ENCODE measurements around the gene PFKL. TPM values are rescaled to one million over a fixed set of nuclear protein-coding genes. Genes with fewer than 3 reads are reported as not detected.

The PFKL gene
- total RNA-seq, 4 donors from 2014 or later, result 92.8 to 121 (median 117) TPM

DNA sequence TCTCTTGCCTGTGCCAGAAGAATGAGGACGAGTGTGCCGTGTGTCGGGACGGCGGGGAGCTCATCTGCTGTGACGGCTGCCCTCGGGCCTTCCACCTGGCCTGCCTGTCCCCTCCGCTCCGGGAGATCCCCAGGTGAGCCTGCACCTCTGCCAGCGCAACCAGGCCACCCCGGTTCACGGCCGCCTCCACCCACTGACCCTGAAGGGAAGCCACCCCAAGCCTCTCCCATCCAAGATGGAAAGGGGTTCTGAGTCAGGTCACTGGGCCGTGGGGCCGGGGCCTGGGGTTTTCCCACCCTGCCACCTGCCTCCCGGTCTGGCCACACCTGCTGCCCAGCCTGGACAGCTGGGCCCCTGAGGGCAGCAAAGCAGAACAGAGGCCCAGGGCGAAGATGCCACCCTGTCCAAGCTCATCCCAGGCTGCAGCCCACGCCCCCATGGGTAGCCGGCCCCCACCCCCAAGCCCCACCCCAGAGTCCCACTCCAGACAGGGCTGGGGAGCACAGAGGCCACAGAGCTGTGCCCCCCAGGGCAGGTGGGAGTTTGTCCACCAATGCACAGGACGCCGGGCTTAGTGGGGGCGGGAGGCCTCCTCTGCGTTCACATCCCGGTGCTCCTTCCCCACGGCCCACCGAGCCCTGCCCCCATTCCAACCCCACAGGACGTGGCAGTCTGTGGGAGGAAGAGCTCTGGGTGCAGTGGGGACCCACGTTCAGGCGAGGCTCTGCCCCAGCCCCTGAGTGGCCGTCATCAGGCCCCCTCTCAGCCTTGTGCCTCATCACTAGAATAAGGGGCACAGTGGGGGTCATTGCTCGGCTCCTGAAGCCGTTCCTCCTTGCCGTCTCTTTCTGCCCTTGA is 8.5 kb upstream of the PFKL start:
- peaks cover 14% of the 10 kb centered on the region for H3K4me1 ChIP-seq
- DNase-seq (ENCODE audit: low spot score in 2 of 2), result no peak
- no peaks in the 10 kb centered on the region for H3K36me3 ChIP-seq
- H3K27me3 ChIP-seq, result peaks cover 23% of the 10 kb centered on the region
- H3K9me3 ChIP-seq, result no peaks in the 10 kb centered on the region
- H3K4me3 ChIP-seq, result no peak overlapping the region
- TF ChIP-seq, protein P1, sequence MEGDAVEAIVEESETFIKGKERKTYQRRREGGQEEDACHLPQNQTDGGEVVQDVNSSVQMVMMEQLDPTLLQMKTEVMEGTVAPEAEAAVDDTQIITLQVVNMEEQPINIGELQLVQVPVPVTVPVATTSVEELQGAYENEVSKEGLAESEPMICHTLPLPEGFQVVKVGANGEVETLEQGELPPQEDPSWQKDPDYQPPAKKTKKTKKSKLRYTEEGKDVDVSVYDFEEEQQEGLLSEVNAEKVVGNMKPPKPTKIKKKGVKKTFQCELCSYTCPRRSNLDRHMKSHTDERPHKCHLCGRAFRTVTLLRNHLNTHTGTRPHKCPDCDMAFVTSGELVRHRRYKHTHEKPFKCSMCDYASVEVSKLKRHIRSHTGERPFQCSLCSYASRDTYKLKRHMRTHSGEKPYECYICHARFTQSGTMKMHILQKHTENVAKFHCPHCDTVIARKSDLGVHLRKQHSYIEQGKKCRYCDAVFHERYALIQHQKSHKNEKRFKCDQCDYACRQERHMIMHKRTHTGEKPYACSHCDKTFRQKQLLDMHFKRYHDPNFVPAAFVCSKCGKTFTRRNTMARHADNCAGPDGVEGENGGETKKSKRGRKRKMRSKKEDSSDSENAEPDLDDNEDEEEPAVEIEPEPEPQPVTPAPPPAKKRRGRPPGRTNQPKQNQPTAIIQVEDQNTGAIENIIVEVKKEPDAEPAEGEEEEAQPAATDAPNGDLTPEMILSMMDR (IDR thresholded peaks at IDR 0.05), result no peak
- no peak for TF ChIP-seq POLR2A (IDR thresholded peaks at IDR 0.05)
- TF ChIP-seq POLR2AphosphoS5 (IDR thresholded peaks at IDR 0.05), result no peak
- no peak for TF ChIP-seq EP300 (IDR thresholded peaks at IDR 0.05)
- WGBS, result 74% methylated on average over 12 of the region's 33 CpGs
- H3K27ac ChIP-seq, result no peak overlapping the region

DNA sequence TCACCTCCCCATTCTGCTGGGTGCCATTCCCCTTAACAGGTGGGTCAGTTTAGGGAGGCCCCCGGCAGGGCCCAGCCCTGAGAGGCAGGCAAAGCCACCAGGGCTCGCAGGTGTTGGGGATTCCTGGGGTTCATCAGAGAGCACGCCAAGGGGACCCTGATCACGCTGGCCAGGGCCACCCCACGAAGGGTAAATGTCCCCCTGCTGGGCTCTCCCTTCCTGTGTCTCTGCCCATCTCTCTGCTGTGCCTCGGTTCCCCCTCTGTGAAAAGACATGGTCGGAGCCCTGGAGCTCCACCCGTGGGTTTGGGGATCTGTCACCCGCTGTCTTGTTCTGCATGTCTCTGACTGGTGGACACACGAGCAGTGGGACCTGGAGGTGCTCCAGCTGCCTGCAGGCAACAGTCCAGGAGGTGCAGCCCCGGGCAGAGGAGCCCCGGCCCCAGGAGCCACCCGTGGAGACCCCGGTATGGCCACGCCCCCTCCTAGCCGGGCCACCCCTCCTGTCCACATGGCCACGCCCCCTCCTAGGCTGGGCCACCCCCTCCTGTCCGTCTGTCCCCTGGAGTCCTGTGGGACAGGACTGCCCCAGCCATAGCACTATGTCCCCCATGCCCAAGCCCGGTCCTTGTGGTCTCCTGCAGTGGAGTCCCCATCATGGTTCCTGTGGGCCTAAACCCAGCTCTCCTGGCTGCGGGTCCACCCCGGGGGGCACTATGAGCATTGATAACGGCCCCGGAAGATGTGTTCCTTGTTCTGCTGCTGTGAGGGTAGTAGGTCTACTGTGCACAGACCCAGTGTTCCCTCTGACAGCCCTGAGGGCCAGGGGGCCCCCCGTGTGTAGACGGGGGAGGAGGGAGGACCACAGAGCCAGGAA is 7.7 kb upstream of the PFKL start:
- H3K27ac ChIP-seq, result no peak overlapping the region
- no peak for DNase-seq (ENCODE audit: low spot score in 2 of 2)

DNA sequence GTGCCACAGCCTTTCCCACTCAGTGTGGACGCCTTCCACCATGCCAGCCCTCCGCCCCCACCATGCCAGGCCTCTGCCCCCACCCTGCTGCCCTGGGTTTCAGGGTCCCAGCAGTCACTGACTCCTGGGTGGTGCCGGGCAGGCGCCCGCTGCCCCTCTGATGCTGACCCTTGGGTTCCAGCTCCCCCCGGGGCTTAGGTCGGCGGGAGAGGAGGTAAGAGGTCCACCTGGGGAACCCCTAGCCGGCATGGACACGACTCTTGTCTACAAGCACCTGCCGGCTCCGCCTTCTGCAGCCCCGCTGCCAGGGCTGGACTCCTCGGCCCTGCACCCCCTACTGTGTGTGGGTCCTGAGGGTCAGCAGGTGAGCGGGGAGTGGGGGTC is 7.0 kb upstream of the PFKL start:
- Histone ChIP-seq H3K27me3 (peaks cover 9% of the 10 kb centered on the region), H3K4me3 (no peak overlapping the region), H3K36me3 (no peaks in the 10 kb centered on the region), H3K27ac (no peak overlapping the region), H3K9me3 (no peaks in the 10 kb centered on the region), H3K4me1 (peaks cover 21% of the 10 kb centered on the region)
- TF ChIP-seq, protein P1 (IDR thresholded peaks at IDR 0.05), result no peak
- TF ChIP-seq POLR2A (IDR thresholded peaks at IDR 0.05), result no peak
- TF ChIP-seq POLR2AphosphoS5 (IDR thresholded peaks at IDR 0.05), result no peak
- TF ChIP-seq EP300 (IDR thresholded peaks at IDR 0.05), result no peak
- no peak for DNase-seq (ENCODE audit: low spot score in 2 of 2)
- WGBS, result 84% methylated on average over 6 of the region's 15 CpGs

More for the DNA sequence above, 7.7 kb upstream of the PFKL start:
- no peaks in the 10 kb centered on the region for H3K9me3 ChIP-seq
- TF ChIP-seq POLR2A (IDR thresholded peaks at IDR 0.05) (no peak), EP300 (IDR thresholded peaks at IDR 0.05) (no peak), POLR2AphosphoS5 (IDR thresholded peaks at IDR 0.05) (no peak)
- TF ChIP-seq, protein P1 (IDR thresholded peaks at IDR 0.05), result no peak
- peaks cover 15% of the 10 kb centered on the region for H3K4me1 ChIP-seq
- no peaks in the 10 kb centered on the region for H3K36me3 ChIP-seq
- WGBS, result 76% methylated on average over 12 of the region's 25 CpGs
- H3K4me3 ChIP-seq, result no peak overlapping the region
- H3K27me3 ChIP-seq, result peaks cover 14% of the 10 kb centered on the region

DNA sequence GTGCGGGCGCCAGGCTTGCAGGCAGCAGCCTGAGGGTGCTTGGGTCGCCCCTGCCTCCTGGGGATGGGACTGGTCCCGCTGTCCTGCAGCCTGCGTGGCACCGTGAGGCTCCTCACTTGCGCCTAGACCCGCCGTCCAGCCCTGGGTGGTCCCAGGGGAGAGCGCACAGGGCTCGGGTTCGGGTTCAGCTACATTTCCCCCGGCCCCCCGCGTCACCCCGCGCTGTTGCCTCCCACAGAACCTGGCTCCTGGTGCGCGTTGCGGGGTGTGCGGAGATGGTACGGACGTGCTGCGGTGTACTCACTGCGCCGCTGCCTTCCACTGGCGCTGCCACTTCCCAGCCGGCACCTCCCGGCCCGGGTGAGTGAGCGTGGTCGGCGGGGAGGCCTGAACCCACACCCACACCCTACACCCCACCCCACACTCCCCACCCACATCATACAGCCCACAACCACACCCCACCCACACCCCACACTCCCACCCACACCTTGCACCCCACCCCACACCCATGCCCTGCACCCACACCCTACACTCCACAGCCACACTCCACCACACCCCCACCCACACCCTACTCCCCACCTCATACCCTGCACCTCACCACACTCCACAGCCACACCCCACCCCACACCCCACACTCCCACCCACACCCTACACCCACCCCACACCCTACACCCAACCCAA is 6.2 kb upstream of the PFKL start:
- no CpG with 5 or more reads among the region's 33 CpGs for WGBS
- Histone ChIP-seq H3K27ac (no peak overlapping the region), H3K4me1 (peaks cover 28% of the 10 kb centered on the region), H3K27me3 (peaks cover 9% of the 10 kb centered on the region), H3K9me3 (no peaks in the 10 kb centered on the region), H3K36me3 (no peaks in the 10 kb centered on the region), H3K4me3 (no peak overlapping the region)
- DNase-seq (ENCODE audit: low spot score in 2 of 2), result no peak
- TF ChIP-seq POLR2A (IDR thresholded peaks at IDR 0.05), result no peak
- TF ChIP-seq EP300 (IDR thresholded peaks at IDR 0.05), result no peak
- TF ChIP-seq POLR2AphosphoS5 (IDR thresholded peaks at IDR 0.05), result no peak
- TF ChIP-seq, protein P1 (IDR thresholded peaks at IDR 0.05), result no peak
